SK-MEL-5 (cell line): ENCODE measurements around the gene IMPG2. TPM values are rescaled to one million over a fixed set of nuclear protein-coding genes. Genes with fewer than 3 reads are reported as not detected.

Source experiments
- DNase-seq: peaks from one replicate; pipeline ENCODE4 v3.0.0-alpha.2; 2016; ENCODE audit warnings: low read depth, low spot score
- in situ Hi-C: cut with HindIII; loops from 2 replicates; pipeline ENCODE4 v1.10.0; 2016; ENCODE audit warnings: low sequenced_read_pairs, high pct_unique_total_duplicates, low pct_unique_long_range_greater_than_20kb
- total RNA-seq: library from RNA; depleted of rRNA; stranded (reverse); fragments of >200 nt; shearing (Covaris generic); gene quantifications from 2 replicates; pipeline ENCODE4 v1.2.3, GENCODE V29; 2014

IMPG2 gene
- total RNA-seq, 1 experiment from 2014 or later = 0.03 TPM

GRCh38 chr3:101252945-101253344 is 67.4 kb downstream of the IMPG2 start:
- DNase-seq = no peak

GRCh38 chr3:101252307-101252706 is 68.1 kb downstream of the IMPG2 start:
- DNase-seq = no peak
- in situ Hi-C loops = no loop called here

More at GRCh38 chr3:101252945-101253344, 67.4 kb downstream of the IMPG2 start:
- in situ Hi-C loops = no loop called here

GRCh38 chr3:101251441-101251840 is 68.9 kb downstream of the IMPG2 start:
- in situ Hi-C loops = no loop called here
- no peak for DNase-seq

GRCh38 chr3:101249522-101249921 is 70.9 kb downstream of the IMPG2 start:
- no peak for DNase-seq
- in situ Hi-C loops = no loop called here

- in situ Hi-C loops = no loop called here
- no peak for DNase-seq
Observed at GRCh38 chr3:101248736-101249135, 71.6 kb downstream of the IMPG2 start.

- in situ Hi-C loops = no loop called here
- DNase-seq = no peak
Observed at GRCh38 chr3:101244212-101244575, 76.2 kb downstream of the IMPG2 start.

- DNase-seq = no peak
- in situ Hi-C loops = no loop called here
Observed at GRCh38 chr3:101243285-101244211, 76.8 kb downstream of the IMPG2 start.

GRCh38 chr3:101240719-101241399 is 79.5 kb downstream of the IMPG2 start:
- in situ Hi-C loops = no loop called here
- DNase-seq = no peak

GRCh38 chr3:101235048-101235447 is 85.3 kb downstream of the IMPG2 start:
- in situ Hi-C loops = no loop called here

GRCh38 chr3:101230618-101231017 is 89.8 kb downstream of the IMPG2 start:
- DNase-seq = no peak

More at GRCh38 chr3:101235048-101235447, 85.3 kb downstream of the IMPG2 start:
- DNase-seq = no peak

GRCh38 chr3:101229681-101230080 is 90.7 kb downstream of the IMPG2 start:
- in situ Hi-C loops = no loop called here

More at GRCh38 chr3:101230618-101231017, 89.8 kb downstream of the IMPG2 start:
- in situ Hi-C loops = no loop called here

GRCh38 chr3:101228441-101228840 is 91.9 kb downstream of the IMPG2 start:
- in situ Hi-C loops = no loop called here
- no peak for DNase-seq

More at GRCh38 chr3:101229681-101230080, 90.7 kb downstream of the IMPG2 start:
- peak; percentile 55 for DNase-seq

GRCh38 chr3:101224739-101225138 is 95.6 kb downstream of the IMPG2 start:
- DNase-seq = peak; percentile 13

GRCh38 chr3:101223016-101223415 is 97.4 kb downstream of the IMPG2 start:
- in situ Hi-C loops = no loop called here
- no peak for DNase-seq

More at GRCh38 chr3:101224739-101225138, 95.6 kb downstream of the IMPG2 start:
- in situ Hi-C loops = no loop called here

GRCh38 chr3:101219842-101220560 is 100.4 kb downstream of the IMPG2 start:
- in situ Hi-C loops = no loop called here

GRCh38 chr3:101217472-101218245 is 102.7 kb downstream of the IMPG2 start:
- in situ Hi-C loops = no loop called here
- DNase-seq = no peak

More at GRCh38 chr3:101219842-101220560, 100.4 kb downstream of the IMPG2 start:
- no peak for DNase-seq
